GM18505 (cell line): ENCODE data around the gene ZNF689.

Experiments used
- ATAC-seq: cut with Tn5 transposase; IDR thresholded peaks from one replicate; pipeline ENCODE4 v1.9.1; 2021; ENCODE audit not compliant: unreplicated experiment
- POLR2A ChIP-seq: IDR thresholded peaks from 4 replicates; pipeline ENCODE4 v1.6.1; 2011; ENCODE audit warnings: borderline replicate concordance; ENCODE audit not compliant: insufficient read depth, insufficient read length; ENCODE audit errors: extremely low read depth

The ZNF689 gene

GRCh38 chr16:30570636-30571444 lies 39.3 kb downstream of the ZNF689 start:
- peak; percentile 2 for ATAC-seq
- no peak for TF ChIP-seq POLR2A

- no peak for TF ChIP-seq POLR2A
- no peak for ATAC-seq
Observed at GRCh38 chr16:30569746-30570635, 40.2 kb downstream of the ZNF689 start.

- TF ChIP-seq POLR2A, result no peak
- no peak for ATAC-seq
Observed at GRCh38 chr16:30569281-30569680, 40.9 kb downstream of the ZNF689 start.

DNA sequence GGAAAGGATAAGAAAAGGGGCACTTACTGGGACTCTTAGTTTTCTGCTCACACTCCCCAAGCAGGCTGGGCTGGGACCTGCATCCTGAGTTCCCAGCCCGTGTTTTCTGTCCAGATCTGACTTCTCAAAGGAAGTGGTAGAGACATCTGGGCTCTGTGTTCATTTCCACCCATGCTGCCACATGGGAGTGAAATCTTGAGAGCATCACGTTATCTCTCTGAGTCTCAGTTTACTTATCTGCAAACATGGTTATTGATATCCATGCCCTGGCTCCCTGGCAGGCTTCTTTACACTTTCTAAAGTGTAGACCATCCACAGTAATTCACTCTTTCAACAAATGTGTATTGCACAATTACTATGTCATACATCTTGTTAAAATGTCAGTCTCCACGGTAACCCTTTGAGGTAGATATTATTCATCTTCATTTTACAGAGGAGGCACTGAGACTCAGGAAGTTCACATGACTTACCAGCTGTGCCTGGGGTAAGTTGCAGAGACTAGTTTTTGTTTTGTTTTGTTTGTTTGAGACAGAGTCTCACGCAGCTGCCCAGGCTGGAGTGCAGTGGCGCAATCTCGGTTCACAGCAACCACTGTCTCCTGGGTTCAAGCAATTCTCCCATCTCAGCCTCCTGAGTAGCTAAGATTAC lies 42.1 kb downstream of the ZNF689 start:
- TF ChIP-seq POLR2A, result no peak
- ATAC-seq, result peak; percentile 28

- TF ChIP-seq POLR2A, result no peak
- ATAC-seq, result no peak
Observed at GRCh38 chr16:30567160-30567990, 42.8 kb downstream of the ZNF689 start.

DNA sequence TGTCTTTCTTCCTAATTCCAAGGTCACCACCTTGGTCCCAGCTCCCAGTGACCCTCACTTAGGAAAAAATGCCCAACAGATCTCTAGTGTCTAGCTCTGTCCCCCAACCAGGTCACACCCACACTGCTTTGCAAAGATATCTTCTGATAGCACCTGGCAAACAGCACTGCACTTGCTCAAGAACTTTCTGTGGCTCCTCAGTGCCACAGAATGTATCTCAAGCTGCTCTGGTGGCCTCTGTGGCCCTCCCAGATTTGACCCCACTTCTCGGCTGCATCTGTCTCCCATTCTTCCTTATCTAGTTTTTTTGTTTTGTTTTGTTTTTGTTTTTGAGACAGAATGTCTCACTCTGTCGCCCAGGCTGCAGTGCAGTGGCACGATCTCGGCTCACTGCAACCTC lies 43.7 kb downstream of the ZNF689 start:
- no peak for TF ChIP-seq POLR2A
- no peak for ATAC-seq

- no peak for TF ChIP-seq POLR2A
- ATAC-seq, result no peak
Observed at GRCh38 chr16:30565984-30566383, 44.2 kb downstream of the ZNF689 start.

DNA sequence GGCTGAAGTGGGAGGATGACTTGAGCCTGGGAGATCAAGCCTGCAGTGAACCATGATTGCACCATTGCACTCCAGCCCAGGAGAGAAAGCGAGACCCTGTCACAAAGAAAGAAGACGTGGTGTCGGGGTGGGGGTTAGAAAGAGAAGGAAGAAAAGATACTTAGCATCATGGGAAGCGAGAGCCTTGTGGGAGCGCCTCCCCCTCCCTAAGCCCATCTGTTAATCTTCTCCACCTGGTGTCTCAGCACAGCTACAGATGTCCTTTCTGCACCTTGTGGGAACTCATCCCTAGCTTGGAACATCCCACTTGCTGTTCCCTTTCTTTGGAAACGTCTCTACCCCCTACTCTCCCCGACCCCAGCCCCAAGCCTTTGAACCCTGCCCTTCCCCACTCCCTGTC lies 44.7 kb downstream of the ZNF689 start:
- TF ChIP-seq POLR2A, result no peak

DNA sequence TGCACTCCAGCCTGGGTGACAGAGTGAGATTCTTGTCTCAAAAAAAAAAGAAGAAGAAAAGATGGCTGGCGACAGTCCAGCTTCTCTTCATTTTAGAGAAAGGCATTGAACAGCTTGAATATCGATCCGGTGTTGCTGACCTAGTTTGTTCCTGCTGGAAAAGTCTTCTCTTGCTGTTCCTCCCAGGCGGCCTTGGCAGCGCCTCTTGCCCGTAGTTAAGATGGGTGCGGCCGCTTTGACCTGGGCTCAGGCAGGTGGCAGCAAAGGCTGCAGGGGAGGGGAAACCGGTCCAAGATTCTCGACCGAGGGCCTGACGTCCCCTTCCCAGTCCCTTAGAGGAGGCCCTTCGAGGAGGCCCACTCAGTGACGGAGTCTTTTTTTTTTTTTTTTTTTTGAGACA lies 48.2 kb downstream of the ZNF689 start:
- TF ChIP-seq POLR2A, result no peak
- no peak for ATAC-seq

More for the DNA sequence above, 44.7 kb downstream of the ZNF689 start:
- no peak for ATAC-seq

- no peak for TF ChIP-seq POLR2A
- no peak for ATAC-seq
Observed at GRCh38 chr16:30561089-30561816, 48.9 kb downstream of the ZNF689 start.

DNA sequence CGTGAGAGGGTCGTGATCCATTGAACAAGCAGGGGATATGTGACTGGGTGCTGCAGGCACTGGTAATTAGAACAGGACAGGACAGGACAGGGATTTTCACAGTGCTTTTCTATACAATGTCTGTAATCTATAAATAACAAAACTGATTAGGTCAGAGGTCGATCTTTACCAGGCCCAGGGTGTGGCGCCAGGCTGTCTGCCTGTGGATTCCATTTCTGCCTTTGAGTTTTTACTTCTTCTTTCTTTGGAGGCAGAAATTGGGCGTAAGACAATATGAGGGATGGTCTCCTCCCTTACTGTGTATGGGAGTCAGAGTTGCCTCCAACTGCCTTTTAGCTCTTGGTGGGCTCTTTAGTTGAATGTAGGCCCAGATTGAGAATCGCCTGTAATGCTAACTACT lies 50.5 kb downstream of the ZNF689 start:
- TF ChIP-seq POLR2A, result no peak
- ATAC-seq, result no peak

DNA sequence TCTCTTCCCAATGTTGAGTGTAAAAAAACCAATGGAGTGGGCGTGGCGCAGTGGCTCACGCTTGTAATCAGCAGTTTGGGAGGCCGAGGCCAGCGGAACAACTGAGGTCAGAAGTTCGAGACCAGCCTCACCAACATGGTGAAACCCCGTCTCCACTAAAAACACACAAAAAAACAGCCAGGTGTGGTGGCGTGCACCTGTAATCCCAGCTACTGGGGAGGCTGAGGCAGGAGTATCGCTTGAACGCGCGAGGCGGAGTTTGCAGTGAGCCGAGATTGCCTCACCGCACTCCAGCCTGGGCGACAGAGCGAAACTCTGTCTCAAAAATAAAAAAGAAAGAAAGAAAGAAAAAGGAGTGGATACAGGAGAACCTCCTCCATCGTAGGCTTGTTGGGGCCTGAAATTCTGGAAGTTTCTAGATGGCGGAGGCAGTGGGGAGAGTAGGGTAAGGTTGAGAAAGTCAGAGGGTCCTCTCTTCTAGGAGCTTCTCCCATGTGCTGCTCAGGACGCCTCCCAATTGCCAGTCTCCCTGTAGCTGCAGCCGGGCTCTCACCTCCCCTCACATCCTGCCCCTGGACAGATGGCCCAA lies 51.3 kb downstream of the ZNF689 start:
- ATAC-seq, result no peak
- no peak for TF ChIP-seq POLR2A
